B cell (primary cell): ENCODE results near the gene TSBP1. TPM values are rescaled to one million over a fixed set of nuclear protein-coding genes. Genes with fewer than 3 reads are reported as not detected.

ENCODE experiments used
- ATAC-seq: fragments of 200-7000 bp; cut with Tn5 transposase; one replicate; pipeline ENCODE4 v1.10.0; 2021; ENCODE audit warnings: low read depth, mild to moderate bottlenecking, moderate number of reproducible peaks, moderate library complexity
- CTCF ChIA-PET: fragments of 350-600 bp; sonication (Branson Sonifier 250); formaldehyde crosslinking; loops from one replicate; lab custom pipeline; 2021; ENCODE audit warnings: antibody characterized with exemption, inconsistent platforms; lab: Charles Lee
- POLR2A ChIA-PET: fragments of 350-600 bp; sonication (Branson Sonifier 250); formaldehyde crosslinking; loops from one replicate; lab custom pipeline; 2021; ENCODE audit warnings: antibody characterized with exemption; lab: Charles Lee
- DNase-seq: peaks from one replicate; pipeline ENCODE4 v3.0.0; 2013
- H2AFZ ChIP-seq: 2 replicates; pipeline ENCODE4 v1.6.1; 2012; ENCODE audit warnings: mild to moderate bottlenecking, low read depth, low read length; ENCODE audit not compliant: insufficient read depth, poor library complexity, severe bottlenecking
- H3K27ac ChIP-seq, 2 donors: 1 replicate in 1 of 2; 2 replicates in 1 of 2; pipeline ENCODE4 v1.5.1; 2012 to 2013; ENCODE audit warnings: low read length in 2 of 2, mild to moderate bottlenecking in 2 of 2, moderate library complexity in 1 of 2
- H3K27me3 ChIP-seq, 4 experiments: fragments of 200-600 bp in 1 of 4; sonication (generic) in 1 of 4; replicated peaks in 1 of 4; 1 replicate in 2 of 4; 2 replicates in 2 of 4; pipeline versions ENCODE4 v1.6.1 to v1.7.0; 2013 to 2016; ENCODE audit warnings: low read length in 3 of 4, mild to moderate bottlenecking in 2 of 4, mixed read lengths in 1 of 4, moderate library complexity in 1 of 4; ENCODE audit not compliant: insufficient read depth in 4 of 4, control insufficient read depth in 3 of 4; ENCODE audit errors: control extremely low read depth in 1 of 4
- H3K36me3 ChIP-seq, 2 experiments: replicated peaks in 1 of 2; 1 replicate in 1 of 2; 2 replicates in 1 of 2; pipeline versions ENCODE4 v1.6.1 to v1.7.1; 2013; ENCODE audit warnings: low read length in 1 of 2; ENCODE audit not compliant: insufficient read depth in 2 of 2, control insufficient read depth in 1 of 2; ENCODE audit errors: control extremely low read depth in 1 of 2, extremely low read depth in 1 of 2
- H3K4me1 ChIP-seq, 2 donors: fragments of 200-600 bp in 1 of 2; sonication (generic) in 1 of 2; 1 replicate in 1 of 2; 2 replicates in 1 of 2; pipeline versions ENCODE4 v1.5.1 to v1.6.1; 2013 to 2017; ENCODE audit warnings: low read length in 2 of 2; ENCODE audit not compliant: control insufficient read depth in 2 of 2, insufficient read depth in 2 of 2
- H3K4me2 ChIP-seq: replicated peaks from 2 replicates; pipeline ENCODE3; 2012; ENCODE audit warnings: mild to moderate bottlenecking, low read depth, low read length; ENCODE audit not compliant: poor library complexity, severe bottlenecking
- H3K4me3 ChIP-seq, 5 experiments: fragments of 200-600 bp in 1 of 5; sonication (generic) in 1 of 5; 1 replicate in 3 of 5; 2 replicates in 2 of 5; pipeline versions ENCODE4 v1.5.1 to v1.7.0; 2011 to 2016; ENCODE audit warnings: low read length in 4 of 5, mild to moderate bottlenecking in 4 of 5, low read depth in 2 of 5, control low read depth in 1 of 5, moderate library complexity in 1 of 5; ENCODE audit not compliant: insufficient read depth in 1 of 5; ENCODE audit errors: control extremely low read depth in 1 of 5, extremely low read depth in 1 of 5
- H3K79me2 ChIP-seq: fragments of 200-600 bp; sonication (generic); one replicate; pipeline ENCODE4 v1.6.0; 2016; ENCODE audit warnings: low read length; ENCODE audit not compliant: control insufficient read depth, insufficient read depth
- H3K9ac ChIP-seq: fragments of 200-600 bp; sonication (generic); 2 replicates; pipeline ENCODE4 v1.6.1; 2017; ENCODE audit warnings: mild to moderate bottlenecking, low read length, moderate library complexity
- H3K9me3 ChIP-seq, 3 donors: one replicate each; pipeline versions ENCODE4 v1.6.1 to v1.7.1; 2013; ENCODE audit warnings: low read length in 2 of 3; ENCODE audit not compliant: control insufficient read depth in 2 of 3, insufficient read depth in 1 of 3; ENCODE audit errors: control extremely low read depth in 1 of 3
- H4K20me1 ChIP-seq: 2 replicates; pipeline ENCODE4 v1.6.0; 2012; ENCODE audit warnings: mild to moderate bottlenecking, low read length; ENCODE audit not compliant: insufficient read depth, control insufficient read depth, poor library complexity, severe bottlenecking
- H3K27ac Mint-ChIP-seq: one replicate; pipeline ENCODE4 v1.8.0; 2021; ENCODE audit warnings: mixed read lengths
- H3K27me3 Mint-ChIP-seq: one replicate; pipeline ENCODE4 v1.8.0; 2021; ENCODE audit warnings: mixed read lengths
- H3K4me1 Mint-ChIP-seq: one replicate; pipeline ENCODE4 v1.8.0; 2021; ENCODE audit warnings: mixed read lengths
- H3K4me3 Mint-ChIP-seq: one replicate; pipeline ENCODE4 v1.8.0; 2021; ENCODE audit warnings: mixed read lengths
- H3K9me3 Mint-ChIP-seq: one replicate; pipeline ENCODE4 v1.8.0; 2022; ENCODE audit warnings: mixed read lengths; ENCODE audit not compliant: insufficient read depth
- CTCF ChIP-seq: fragments of 200-600 bp; IDR thresholded peaks from one replicate; pipeline ENCODE4 v1.8.0; 2022; ENCODE audit warnings: antibody characterized with exemption, mild to moderate bottlenecking
- EZH2 ChIP-seq: IDR thresholded peaks from 2 replicates; pipeline ENCODE4 v1.6.1; 2012; ENCODE audit warnings: borderline replicate concordance, low read depth, mild to moderate bottlenecking, moderate library complexity, low read length; ENCODE audit not compliant: insufficient read depth, poor library complexity, severe bottlenecking
- WGBS: methylation state at CpG from one replicate; pipeline ENCODE4 v1.1.5; 2013; ENCODE audit warnings: missing lambda C conversion rate; ENCODE audit not compliant: insufficient coverage; 5-methylcytosine and 5-hydroxymethylcytosine counted together
- intact Hi-C: fragments of 100-400 bp; cut with micrococcal nuclease; formaldehyde crosslinking; loops from one replicate; pipeline ENCODE4 v1.10.0; 2022
- polyA plus RNA-seq: library from polyadenylated mRNA; depleted of rRNA; stranded (reverse); fragments of >200 nt; gene quantifications from 2 replicates; pipeline ENCODE4 v1.2.3, GENCODE V29; 2012
- total RNA-seq, 2 donors: library from RNA; stranded (reverse); fragments of 120-200 nt in 1 of 2; gene quantifications; 1 replicate in 1 of 2; 2 replicates in 1 of 2; pipeline versions ENCODE4 v1.2.3 to v1.2.4, GENCODE V29; 2013 to 2022

Gene TSBP1
- total and polyA plus RNA-seq, 2 donors (not counting 1 experiment from before 2014, with no cell fraction given): not detected

GRCh38 chr6:32255199-32256153, 116.2 kb downstream of the TSBP1 start:
- Histone ChIP-seq H3K4me1 (peaks cover 25 to 34% of the 10 kb centered on the region in 2 donors), H3K36me3 (no peaks in the 10 kb centered on the region), H3K27me3 (no peaks in the 10 kb centered on the region), H4K20me1 (no peaks in the 10 kb centered on the region), H3K27ac (peak overlapping the region; percentile 58 to 89), H3K4me2 (peak overlapping the region; percentile 84), H3K9ac (peak overlapping the region; percentile 75), H3K79me2 (peaks cover 9% of the 10 kb centered on the region), H3K9me3 (no peaks in the 10 kb centered on the region), H2AFZ (peak overlapping the region; percentile 97), H3K4me3 (peak overlapping the region in 4 of 5 experiments; percentile 32 to 81 (median 60))
- DNase-seq (peak; percentile 79), ATAC-seq (peak; percentile 75)
- ChIA-PET CTCF (interaction anchor here (0.6 to 4.2 kb wide), 30 partner anchors 8 to 804 kb away, joined by 3 to 38 read pairs (median 4); partner anchors contain the start of gene ATF6B), POLR2A (interaction anchor here (0.6 to 1.7 kb wide), 11 partner anchors 10 to 1014 kb away, joined by 3 to 8 read pairs (median 3); no protein-coding TSS in a partner anchor)
- WGBS: 6% methylated on average over 27 of the region's 30 CpGs
- peaks cover 72% of the 10 kb centered on the region for H3K4me1 Mint-ChIP-seq
- H3K27me3 Mint-ChIP-seq: no peaks in the 10 kb centered on the region
- H3K27ac Mint-ChIP-seq: peak overlapping the region; percentile 90
- intact Hi-C loops: loop anchor here (1.0 to 5.0 kb wide), 5 partner anchors 10 to 142 kb away; no protein-coding TSS in a partner anchor
- no peaks in the 10 kb centered on the region for H3K9me3 Mint-ChIP-seq
- peak overlapping the region; percentile 83 for H3K4me3 Mint-ChIP-seq
- peak; percentile 73 for TF ChIP-seq CTCF
- TF ChIP-seq EZH2: no peak
